T-cell (primary cell): ENCODE measurements around the gene ATP2C1. TPM values are rescaled to one million over a fixed set of nuclear protein-coding genes. Genes with fewer than 3 reads are reported as not detected.

Experiments
- ATAC-seq, 4 experiments: fragments of 200-7000 bp in 3 of 4; fragments of 150-1000 bp in 1 of 4; cut with Tn5 transposase; replicated peaks in 1 of 4; 1 replicate in 3 of 4; 2 replicates in 1 of 4; pipeline ENCODE4 v1.10.0; 2021; ENCODE audit warnings: moderate library complexity in 3 of 4, mild to moderate bottlenecking in 2 of 4, moderate number of reproducible peaks in 1 of 4
- CTCF ChIA-PET, 2 donors: fragments of 300-600 bp; sonication (Branson Sonifier 250); formaldehyde crosslinking; loops; one replicate each; lab custom pipeline; 2022; ENCODE audit warnings: antibody characterized with exemption in 2 of 2; lab: Charles Lee
- POLR2A ChIA-PET, 2 donors: fragments of 300-600 bp; sonication (Branson Sonifier 250); formaldehyde crosslinking; loops; one replicate each; lab custom pipeline; 2022; ENCODE audit warnings: antibody characterized with exemption in 2 of 2; lab: Charles Lee
- DNase-seq, 35 experiments: peaks; one replicate each; pipeline versions ENCODE4 v3.0.0 to v3.0.0-alpha.2; 2013 to 2023
- H3K27ac ChIP-seq: one replicate; pipeline ENCODE4 v1.5.1; 2013; ENCODE audit warnings: low read length
- H3K27me3 ChIP-seq, 2 experiments: replicated peaks in 1 of 2; 1 replicate in 1 of 2; 2 replicates in 1 of 2; pipeline versions ENCODE4 v1.6.1 to v1.7.0; 2013; ENCODE audit warnings: low read length in 1 of 2, mixed read lengths in 1 of 2; ENCODE audit not compliant: control insufficient read depth in 2 of 2, insufficient read depth in 2 of 2; ENCODE audit errors: extremely low read depth in 1 of 2
- H3K36me3 ChIP-seq, 2 donors: 1 replicate in 1 of 2; 2 replicates in 1 of 2; pipeline versions ENCODE4 v1.6.1 to v1.7.0; 2013; ENCODE audit warnings: low read length in 1 of 2; ENCODE audit not compliant: control insufficient read depth in 2 of 2, insufficient read depth in 1 of 2; ENCODE audit errors: extremely low read depth in 1 of 2
- H3K4me1 ChIP-seq, 2 experiments: 1 replicate in 1 of 2; 2 replicates in 1 of 2; pipeline versions ENCODE4 v1.6.1 to v1.7.0; 2013; ENCODE audit warnings: low read length in 2 of 2, mixed read lengths in 1 of 2; ENCODE audit not compliant: insufficient read depth in 2 of 2, control insufficient read depth in 1 of 2; ENCODE audit errors: extremely low read depth in 1 of 2
- H3K4me3 ChIP-seq, 2 donors: 1 replicate in 1 of 2; 2 replicates in 1 of 2; pipeline versions ENCODE4 v1.5.1 to v1.7.0; 2013; ENCODE audit warnings: mild to moderate bottlenecking in 2 of 2, low read length in 1 of 2, moderate library complexity in 1 of 2; ENCODE audit not compliant: control insufficient read depth in 1 of 2; ENCODE audit errors: extremely low read depth in 1 of 2
- H3K9me3 ChIP-seq: 2 replicates; pipeline ENCODE4 v1.7.0; 2013
- H3K27ac Mint-ChIP-seq, 2 donors: one replicate each; pipeline ENCODE4 v1.8.0; 2020 to 2021; ENCODE audit warnings: mild to moderate bottlenecking in 2 of 2, mixed read lengths in 2 of 2
- H3K27me3 Mint-ChIP-seq, 2 donors: one replicate each; pipeline ENCODE4 v1.8.0; 2021 to 2022; ENCODE audit warnings: mixed read lengths in 2 of 2
- H3K36me3 Mint-ChIP-seq: one replicate; pipeline ENCODE4 v1.8.0; 2021; ENCODE audit warnings: mixed read lengths
- H3K4me1 Mint-ChIP-seq, 3 donors: one replicate each; pipeline ENCODE4 v1.8.0; 2020 to 2022; ENCODE audit warnings: mixed read lengths in 3 of 3, mild to moderate bottlenecking in 1 of 3
- H3K4me3 Mint-ChIP-seq, 3 donors: one replicate each; pipeline ENCODE4 v1.8.0; 2020 to 2022; ENCODE audit warnings: mild to moderate bottlenecking in 3 of 3, mixed read lengths in 3 of 3, moderate library complexity in 3 of 3
- H3K9me3 Mint-ChIP-seq, 3 donors: one replicate each; pipeline ENCODE4 v1.8.0; 2020 to 2022; ENCODE audit warnings: mixed read lengths in 3 of 3
- WGBS: methylation state at CpG from one replicate; pipeline ENCODE4 v1.1.5; 2013; ENCODE audit warnings: missing lambda C conversion rate; ENCODE audit not compliant: insufficient coverage; 5-methylcytosine and 5-hydroxymethylcytosine counted together
- total RNA-seq, 35 experiments: library from RNA in 6 of 35; stranded (reverse) in 6 of 35; fragments of 120-200 nt in 1 of 35; gene quantifications; one replicate each; pipeline versions ENCODE4 v1.2.1 to v1.2.4 and lab custom pipeline; 2013 to 2026

The ATP2C1 gene, protein sequence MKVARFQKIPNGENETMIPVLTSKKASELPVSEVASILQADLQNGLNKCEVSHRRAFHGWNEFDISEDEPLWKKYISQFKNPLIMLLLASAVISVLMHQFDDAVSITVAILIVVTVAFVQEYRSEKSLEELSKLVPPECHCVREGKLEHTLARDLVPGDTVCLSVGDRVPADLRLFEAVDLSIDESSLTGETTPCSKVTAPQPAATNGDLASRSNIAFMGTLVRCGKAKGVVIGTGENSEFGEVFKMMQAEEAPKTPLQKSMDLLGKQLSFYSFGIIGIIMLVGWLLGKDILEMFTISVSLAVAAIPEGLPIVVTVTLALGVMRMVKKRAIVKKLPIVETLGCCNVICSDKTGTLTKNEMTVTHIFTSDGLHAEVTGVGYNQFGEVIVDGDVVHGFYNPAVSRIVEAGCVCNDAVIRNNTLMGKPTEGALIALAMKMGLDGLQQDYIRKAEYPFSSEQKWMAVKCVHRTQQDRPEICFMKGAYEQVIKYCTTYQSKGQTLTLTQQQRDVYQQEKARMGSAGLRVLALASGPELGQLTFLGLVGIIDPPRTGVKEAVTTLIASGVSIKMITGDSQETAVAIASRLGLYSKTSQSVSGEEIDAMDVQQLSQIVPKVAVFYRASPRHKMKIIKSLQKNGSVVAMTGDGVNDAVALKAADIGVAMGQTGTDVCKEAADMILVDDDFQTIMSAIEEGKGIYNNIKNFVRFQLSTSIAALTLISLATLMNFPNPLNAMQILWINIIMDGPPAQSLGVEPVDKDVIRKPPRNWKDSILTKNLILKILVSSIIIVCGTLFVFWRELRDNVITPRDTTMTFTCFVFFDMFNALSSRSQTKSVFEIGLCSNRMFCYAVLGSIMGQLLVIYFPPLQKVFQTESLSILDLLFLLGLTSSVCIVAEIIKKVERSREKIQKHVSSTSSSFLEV
- total RNA-seq: 10 to 100 TPM; 36.4 to 60.1 (median 42.6) TPM
- total RNA-seq (2013): 53.0 TPM
- total RNA-seq (lab: John Stamatoyannopoulos, UW): 51.9 to 103 (median 68.1) reads per million in 29 experiments

DNA sequence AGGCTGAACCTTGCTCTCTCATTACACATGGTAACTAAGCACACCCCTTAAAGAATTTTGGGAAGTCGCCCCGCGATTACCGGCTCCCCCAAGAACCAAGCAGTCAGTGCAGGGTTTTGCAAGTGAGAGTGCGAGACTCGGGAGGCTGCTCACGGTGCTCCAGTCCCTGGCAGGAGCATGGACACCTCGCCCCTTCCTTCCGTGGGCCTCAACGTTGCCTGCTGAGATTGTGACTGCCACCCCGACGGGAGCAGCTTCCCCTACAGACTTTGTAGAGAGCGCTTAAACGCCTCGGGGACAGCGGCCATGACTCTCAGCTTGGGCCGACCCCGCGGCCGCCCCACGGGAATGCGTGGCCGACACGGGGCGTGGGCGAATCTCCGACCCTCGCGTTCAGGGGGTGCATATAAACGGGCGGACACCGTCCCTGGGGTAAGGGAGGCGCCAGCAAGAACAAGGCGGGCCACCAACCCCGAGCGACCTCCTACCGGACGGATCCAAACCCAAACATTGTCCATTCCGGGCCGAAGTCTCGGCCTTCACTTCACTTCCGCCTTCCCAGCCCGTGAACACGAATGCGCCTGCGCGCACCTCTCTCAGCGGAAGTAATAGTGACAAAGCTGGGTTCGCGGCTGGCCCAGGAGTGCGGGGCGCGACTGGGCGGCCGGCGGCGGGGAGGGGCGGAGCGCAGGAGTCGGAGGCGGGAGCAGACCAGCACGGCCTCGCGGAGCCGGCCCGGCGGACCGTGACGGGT, at the start of gene ATP2C1:
Gene ATP2C1 (plus strand): TSS at position 709 of the 754 bp plus-strand sequence. CDS start 686 bp downstream, outside the sequence.
- Histone ChIP-seq H3K4me3 (peak within 1 kb of the TSS; percentile 76 to 89), H3K9me3 (no peaks in the 10 kb centered on the region), H3K4me1 (peaks cover 11 to 14% of the 10 kb centered on the region in 2 experiments), H3K27ac (peak within 1 kb of the TSS; percentile 94), H3K36me3 (no peaks in the 10 kb centered on the region), H3K27me3 (no peaks in the 10 kb centered on the region)
- H3K9me3 Mint-ChIP-seq: no peaks in the 10 kb centered on the region
- H3K4me1 Mint-ChIP-seq: peaks cover 33 to 43% (median 43%) of the 10 kb centered on the region in 3 donors
- ATAC-seq (peak; percentile 85 to 88 (median 86)), DNase-seq (peak; percentile 75 to 94 (median 85))
- peak within 1 kb of the TSS; percentile 98 to 100 for H3K27ac Mint-ChIP-seq
- CTCF ChIA-PET: interaction anchor here (0.6 to 3.5 kb wide), 19 partner anchors 11 to 1523 kb away, joined by 3 to 27 read pairs (median 4); partner anchors contain the start of genes ASTE1 (in 1 of the 2), NEK11 (in 1 of the 2) and PIK3R4 (in 1 of the 2)
- no peaks in the 10 kb centered on the region for H3K36me3 Mint-ChIP-seq
- POLR2A ChIA-PET: interaction anchor here (0.5 to 1.1 kb wide), 8 partner anchors 43 to 203 kb away, joined by 3 to 13 read pairs (median 4); no protein-coding TSS in a partner anchor
- peak within 1 kb of the TSS; percentile 94 to 96 (median 96) for H3K4me3 Mint-ChIP-seq
- WGBS: under 1% methylated on average over 59 of the region's 69 CpGs
- no peaks in the 10 kb centered on the region for H3K27me3 Mint-ChIP-seq

DNA sequence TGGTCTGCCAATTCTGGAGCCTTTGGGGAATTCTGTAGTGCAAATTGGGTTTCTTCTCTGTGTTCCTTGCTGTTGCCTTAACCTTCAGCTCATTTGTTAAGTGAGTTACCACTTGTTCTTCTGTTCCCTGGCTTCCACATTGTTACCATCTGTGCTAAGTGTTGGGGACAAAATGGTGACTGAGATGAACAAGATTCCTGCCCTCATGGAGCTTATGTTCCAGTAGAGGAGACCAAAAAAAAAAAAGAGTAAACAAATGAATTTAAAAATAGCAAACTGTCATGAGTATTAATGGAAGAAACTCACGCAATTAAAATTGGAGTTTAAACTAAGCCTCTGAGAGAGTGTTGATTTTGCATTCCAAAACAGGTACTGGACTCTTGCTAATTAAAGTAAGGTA, 49.4 kb upstream of the ATP2C1 start:
- no peak overlapping the region for H3K27ac ChIP-seq
- ChIA-PET CTCF (no interaction called here), POLR2A (no interaction called here)
- Mint-ChIP-seq H3K4me3 (no peak overlapping the region), H3K27ac (no peak overlapping the region), H3K9me3 (no peaks in the 10 kb centered on the region), H3K4me1 (peaks cover 0 to 5% (median 2%) of the 10 kb centered on the region in 3 donors), H3K27me3 (peaks cover 3% of the 10 kb centered on the region in 2 donors), H3K36me3 (no peaks in the 10 kb centered on the region)
- no peaks in the 10 kb centered on the region for H3K9me3 ChIP-seq
- DNase-seq: no peak
- no peaks in the 10 kb centered on the region for H3K27me3 ChIP-seq
- WGBS: no CpG with 5 or more reads among the region's 1 CpG
- no peak for ATAC-seq
- H3K36me3 ChIP-seq: no peaks in the 10 kb centered on the region
- H3K4me3 ChIP-seq: no peak overlapping the region
- H3K4me1 ChIP-seq: no peaks in the 10 kb centered on the region

DNA sequence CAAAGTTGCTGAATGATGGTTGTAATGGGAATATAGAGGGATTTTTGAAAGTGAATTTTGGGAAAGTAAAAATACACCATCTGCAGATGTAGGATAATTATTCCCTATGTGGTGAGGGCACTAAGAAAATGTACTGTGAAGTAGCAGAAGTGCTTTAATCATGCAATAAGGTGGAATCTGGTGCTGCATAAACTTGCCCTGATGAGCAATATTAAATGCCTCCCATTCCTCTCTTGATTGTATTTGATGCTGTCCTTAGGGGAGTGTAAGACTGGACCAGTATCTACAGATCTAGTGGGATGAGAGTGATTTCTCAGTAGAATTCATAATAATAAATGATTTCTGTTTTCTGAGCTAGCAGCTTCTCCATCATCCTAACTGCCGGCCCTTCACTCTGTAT, 47.7 kb upstream of the ATP2C1 start:
- peaks cover 2 to 3% of the 10 kb centered on the region in 2 donors for H3K27me3 Mint-ChIP-seq
- H3K9me3 ChIP-seq: no peaks in the 10 kb centered on the region
- H3K27me3 ChIP-seq: no peaks in the 10 kb centered on the region
- H3K27ac Mint-ChIP-seq: no peak overlapping the region
- peaks cover 14 to 18% (median 15%) of the 10 kb centered on the region in 3 donors for H3K4me1 Mint-ChIP-seq
- H3K4me3 ChIP-seq: no peak overlapping the region
- WGBS: no CpG with 5 or more reads among the region's 1 CpG
- H3K9me3 Mint-ChIP-seq: no peaks in the 10 kb centered on the region
- CTCF ChIA-PET: no interaction called here
- DNase-seq (no peak), ATAC-seq (no peak)
- no peaks in the 10 kb centered on the region for H3K36me3 ChIP-seq
- H3K36me3 Mint-ChIP-seq: no peaks in the 10 kb centered on the region
- POLR2A ChIA-PET: no interaction called here
- no peak overlapping the region for H3K27ac ChIP-seq
- H3K4me3 Mint-ChIP-seq: no peak overlapping the region
- H3K4me1 ChIP-seq: peaks cover 4% of the 10 kb centered on the region in 2 experiments

DNA sequence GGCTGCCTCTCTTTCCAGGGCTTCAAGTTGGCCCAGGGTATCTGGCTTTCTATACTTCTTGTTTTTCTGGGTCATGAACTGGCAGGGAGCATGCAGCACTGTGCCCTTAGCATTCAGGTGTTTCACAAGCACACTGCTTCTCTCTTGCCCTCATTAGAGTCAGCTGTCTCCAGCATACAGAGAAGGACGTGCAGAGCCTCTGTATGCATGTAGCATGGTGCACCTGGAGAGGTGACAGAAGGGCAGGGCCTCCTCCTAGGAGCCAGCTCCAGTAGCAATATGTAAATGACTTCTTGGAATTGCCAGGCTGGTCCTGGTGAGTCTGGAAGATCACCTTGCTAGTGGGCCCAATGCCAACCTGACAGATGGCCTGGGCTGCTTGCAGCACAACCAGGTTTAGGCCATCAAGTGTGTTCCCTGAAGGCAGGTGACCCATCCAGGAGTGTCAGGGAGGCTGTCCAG, 44.8 kb upstream of the ATP2C1 start:
- ChIA-PET POLR2A (no interaction called here), CTCF (interaction anchor here in 1 of 2 donors (0.6 kb wide), 1 partner anchor 27 kb away, joined by 3 read pairs; no protein-coding TSS in a partner anchor)
- no peaks in the 10 kb centered on the region for H3K27me3 ChIP-seq
- H3K4me3 ChIP-seq: no peak overlapping the region
- no peaks in the 10 kb centered on the region for H3K36me3 ChIP-seq
- ATAC-seq: no peak
- H3K9me3 ChIP-seq: no peaks in the 10 kb centered on the region
- H3K27ac ChIP-seq: no peak overlapping the region
- peaks cover 4% of the 10 kb centered on the region in 2 experiments for H3K4me1 ChIP-seq
- Mint-ChIP-seq H3K9me3 (no peaks in the 10 kb centered on the region), H3K4me3 (no peak overlapping the region), H3K27me3 (peaks cover 0 to 3% of the 10 kb centered on the region in 2 donors), H3K36me3 (no peaks in the 10 kb centered on the region), H3K27ac (no peak overlapping the region), H3K4me1 (peaks cover 15 to 21% (median 15%) of the 10 kb centered on the region in 3 donors)
- no peak for DNase-seq
- 14% methylated on average over 1 of the region's 1 CpG for WGBS

DNA sequence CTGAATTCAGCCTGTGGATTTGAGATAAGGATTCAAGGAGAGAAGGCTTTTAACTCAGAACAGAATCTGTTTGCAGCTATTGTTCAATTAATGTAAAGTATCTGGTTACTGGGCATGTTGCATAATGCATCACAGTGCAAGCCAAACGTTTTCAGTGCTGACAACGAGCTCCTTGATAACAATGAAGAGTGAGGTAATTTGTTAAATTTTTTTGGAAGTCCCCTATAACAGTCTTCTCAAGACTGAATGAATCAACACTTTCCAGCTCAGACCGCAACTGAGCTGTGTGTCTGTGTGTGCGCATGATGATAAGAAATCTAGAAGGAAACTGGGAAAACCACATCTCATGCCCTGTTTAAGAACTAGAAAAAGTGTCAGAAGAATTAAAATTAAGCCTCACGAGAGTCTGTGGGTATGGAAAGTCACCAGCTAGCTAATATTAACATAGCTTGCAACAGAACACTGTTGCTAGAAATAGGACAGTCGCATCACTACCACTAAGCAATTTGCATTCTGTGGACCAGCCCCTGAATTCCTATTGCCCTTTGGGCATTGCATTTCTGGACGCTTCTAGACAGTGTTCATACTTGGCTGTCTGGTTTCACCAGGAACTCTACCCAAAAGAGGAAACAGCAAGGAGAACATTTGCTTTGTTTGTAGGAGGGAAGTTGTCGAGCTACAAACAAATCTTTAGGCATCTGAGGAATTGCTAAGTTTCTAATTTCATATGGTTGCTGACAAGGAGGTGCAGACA, 43.7 kb upstream of the ATP2C1 start:
- Mint-ChIP-seq H3K36me3 (no peaks in the 10 kb centered on the region), H3K9me3 (no peaks in the 10 kb centered on the region), H3K27ac (no peak overlapping the region), H3K4me3 (peak overlapping the region in 1 of 3 donors; percentile 36), H3K27me3 (peaks cover 3 to 4% of the 10 kb centered on the region in 2 donors), H3K4me1 (peaks cover 15 to 21% (median 15%) of the 10 kb centered on the region in 3 donors)
- Histone ChIP-seq H3K27me3 (no peaks in the 10 kb centered on the region), H3K27ac (no peak overlapping the region), H3K4me1 (peaks cover 4% of the 10 kb centered on the region in 2 experiments), H3K4me3 (peak overlapping the region in 1 of 2 donors; percentile 1), H3K36me3 (no peaks in the 10 kb centered on the region), H3K9me3 (no peaks in the 10 kb centered on the region)
- ChIA-PET CTCF (interaction anchor here in 1 of 2 donors (0.9 to 1.2 kb wide), 2 partner anchors 42 to 43 kb away, joined by 3 to 5 read pairs; partner anchors contain the start of gene ATP2C1), POLR2A (interaction anchor here in 1 of 2 donors (1.0 to 1.1 kb wide), 3 partner anchors 10 to 103 kb away, joined by 3 to 4 read pairs (median 3); no protein-coding TSS in a partner anchor)
- ATAC-seq (peak; percentile 26 to 95 (median 54)), DNase-seq (peak in 28 of 35 experiments; percentile 1 to 57 (median 10))
- 0% methylated on average over 2 of the region's 8 CpGs for WGBS
